Fibroblast of lung (primary cell): ENCODE data around the gene FUT8.

ENCODE experiments used
- CTCF ChIP-seq, 2 donors: IDR thresholded peaks in 1 of 2; conservative IDR thresholded peaks in 1 of 2; 1 replicate in 1 of 2; 2 replicates in 1 of 2; pipeline ENCODE4 v1.5.1; 2011 to 2012; ENCODE audit warnings: low read length in 2 of 2, control low read depth in 1 of 2, inconsistent platforms in 1 of 2, low read depth in 1 of 2, mild to moderate bottlenecking in 1 of 2
- EZH2 ChIP-seq: IDR thresholded peaks from 2 replicates; pipeline ENCODE4 v1.5.1; 2012; ENCODE audit warnings: low read length, control low read depth, mild to moderate bottlenecking; ENCODE audit errors: missing control alignments

GRCh38 chr14:65419593-65420252, 7.2 kb downstream of the FUT8 start:
- no peak for TF ChIP-seq EZH2
- TF ChIP-seq CTCF (conservative IDR thresholded peaks at IDR 0.05 in 1 of 2, IDR thresholded peaks at IDR 0.05 in 1 of 2; ENCODE audit: low read depth in 1 of 2, low read length in 2 of 2), result no peak
